A172 (cell line): ENCODE measurements around the gene HORMAD1. TPM values are rescaled to one million over a fixed set of nuclear protein-coding genes. Genes with fewer than 3 reads are reported as not detected.
"Not testable (repeated sequence)": the region's sequence is repeated elsewhere in the genome, so short reads cannot be mapped to it uniquely, and the experiment has no call there.

Source experiments
- DNase-seq: peaks from one replicate; pipeline ENCODE4 v3.0.0-alpha.2; 2015; ENCODE audit warnings: low spot score
- total RNA-seq: library from RNA; depleted of rRNA; stranded (reverse); fragments of >200 nt; shearing (Covaris generic); gene quantifications from 2 replicates; pipeline ENCODE4 v1.2.3, GENCODE V29; 2014; rRNA removed

The HORMAD1 gene
- total RNA-seq, result not detected in 2 replicates

- no peak for DNase-seq
These were observed at the start of gene HORMAD1 for GRCh38 chr1:150720703-150721102. Gene HORMAD1 (minus strand): TSS chr1:150720895. CDS start chr1:150719505, 1,390 bp downstream.

- DNase-seq, result not testable (repeated sequence)
These were observed 47.0 kb upstream of the HORMAD1 start for GRCh38 chr1:150767704-150768103.

GRCh38 chr1:150765977-150766301, 45.2 kb upstream of the HORMAD1 start:
- not testable (repeated sequence) for DNase-seq

GRCh38 chr1:150765296-150765976, 44.7 kb upstream of the HORMAD1 start, which contains the start of gene CTSS:
Gene CTSS (minus strand): TSS chr1:150765778. CDS start chr1:150764763, 1,015 bp downstream.
- peak; percentile 25 for DNase-seq

GRCh38 chr1:150764617-150765101, 44.0 kb upstream of the HORMAD1 start:
- DNase-seq, result peak; percentile 74

GRCh38 chr1:150763018-150763417, 42.3 kb upstream of the HORMAD1 start:
- DNase-seq, result no peak

- no peak for DNase-seq
These were observed 41.9 kb upstream of the HORMAD1 start for GRCh38 chr1:150762552-150762951.

- no peak for DNase-seq
These were observed 41.1 kb upstream of the HORMAD1 start for GRCh38 chr1:150761801-150762200.

- no peak for DNase-seq
These were observed 39.3 kb upstream of the HORMAD1 start for GRCh38 chr1:150760013-150760412.

GRCh38 chr1:150753416-150753815, 32.7 kb upstream of the HORMAD1 start:
- DNase-seq, result no peak

- DNase-seq, result no peak
These were observed 30.7 kb upstream of the HORMAD1 start for GRCh38 chr1:150751443-150751842.

- no peak for DNase-seq
These were observed 29.1 kb upstream of the HORMAD1 start for GRCh38 chr1:150749720-150750311.

- DNase-seq, result no peak
These were observed 28.4 kb upstream of the HORMAD1 start for GRCh38 chr1:150748878-150749719.

GRCh38 chr1:150730130-150730721, 9.5 kb upstream of the HORMAD1 start:
- no peak for DNase-seq

GRCh38 chr1:150724336-150724735, 3.6 kb upstream of the HORMAD1 start:
- no peak for DNase-seq

GRCh38 chr1:150720098-150720497, 597 bp downstream of the HORMAD1 start:
- DNase-seq, result no peak

GRCh38 chr1:150718225-150718891, 2.3 kb downstream of the HORMAD1 start:
- DNase-seq, result no peak

- not testable (repeated sequence) for DNase-seq
These were observed 11.7 kb downstream of the HORMAD1 start for GRCh38 chr1:150709031-150709430.

GRCh38 chr1:150708595-150708994, 12.1 kb downstream of the HORMAD1 start:
- DNase-seq, result no peak

GRCh38 chr1:150706091-150706490, 14.6 kb downstream of the HORMAD1 start:
- DNase-seq, result no peak

- DNase-seq, result no peak
These were observed 17.3 kb downstream of the HORMAD1 start for GRCh38 chr1:150703427-150703826.
